ENCODE measurements around the gene CTSE. TPM values are rescaled to one million over a fixed set of nuclear protein-coding genes. Genes with fewer than 3 reads are reported as not detected.
"Not testable (repeated sequence)": the region's sequence is repeated elsewhere in the genome, so short reads cannot be mapped to it uniquely, and the experiment has no call there.

Gene CTSE
- total RNA-seq, 3 donors from 2014 or later (not counting 1 experiment from before 2014, with no cell fraction given), result not detected

- no peaks in the 10 kb centered on the region for H3K27me3 ChIP-seq (ENCODE audit: control insufficient read depth, insufficient read depth, low read length)
- H3K27me3 Mint-ChIP-seq (ENCODE audit: low read depth in 2 of 2), result peaks cover 0 to 9% of the 10 kb centered on the region in 2 donors
- no peaks in the 10 kb centered on the region for H3K4me1 Mint-ChIP-seq
- H3K4me1 ChIP-seq (ENCODE audit: control insufficient read depth, insufficient read depth, low read length), result peaks cover 4% of the 10 kb centered on the region
- H3K4me3 Mint-ChIP-seq, result no peak overlapping the region
- H3K36me3 ChIP-seq (ENCODE audit: control insufficient read depth, insufficient read depth, low read length), result no peaks in the 10 kb centered on the region
- DNase-seq, result no peak
- no peak overlapping the region for H3K27ac Mint-ChIP-seq
- H3K9me3 ChIP-seq (ENCODE audit: control insufficient read depth, insufficient read depth, low read length), result no peaks in the 10 kb centered on the region
- 38% methylated on average over 8 of the region's 8 CpGs for WGBS (ENCODE audit: insufficient coverage)
- intact Hi-C loops (cut with micrococcal nuclease), result no loop called here
- no peak overlapping the region for H3K27ac ChIP-seq (ENCODE audit: low read length)
- H3K36me3 Mint-ChIP-seq, result no peaks in the 10 kb centered on the region
- TF ChIP-seq, protein P1, sequence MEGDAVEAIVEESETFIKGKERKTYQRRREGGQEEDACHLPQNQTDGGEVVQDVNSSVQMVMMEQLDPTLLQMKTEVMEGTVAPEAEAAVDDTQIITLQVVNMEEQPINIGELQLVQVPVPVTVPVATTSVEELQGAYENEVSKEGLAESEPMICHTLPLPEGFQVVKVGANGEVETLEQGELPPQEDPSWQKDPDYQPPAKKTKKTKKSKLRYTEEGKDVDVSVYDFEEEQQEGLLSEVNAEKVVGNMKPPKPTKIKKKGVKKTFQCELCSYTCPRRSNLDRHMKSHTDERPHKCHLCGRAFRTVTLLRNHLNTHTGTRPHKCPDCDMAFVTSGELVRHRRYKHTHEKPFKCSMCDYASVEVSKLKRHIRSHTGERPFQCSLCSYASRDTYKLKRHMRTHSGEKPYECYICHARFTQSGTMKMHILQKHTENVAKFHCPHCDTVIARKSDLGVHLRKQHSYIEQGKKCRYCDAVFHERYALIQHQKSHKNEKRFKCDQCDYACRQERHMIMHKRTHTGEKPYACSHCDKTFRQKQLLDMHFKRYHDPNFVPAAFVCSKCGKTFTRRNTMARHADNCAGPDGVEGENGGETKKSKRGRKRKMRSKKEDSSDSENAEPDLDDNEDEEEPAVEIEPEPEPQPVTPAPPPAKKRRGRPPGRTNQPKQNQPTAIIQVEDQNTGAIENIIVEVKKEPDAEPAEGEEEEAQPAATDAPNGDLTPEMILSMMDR (IDR thresholded peaks at IDR 0.05), result no peak
- no peaks in the 10 kb centered on the region for H3K9me3 Mint-ChIP-seq
- H3K4me3 ChIP-seq (ENCODE audit: low read length), result no peak overlapping the region
- ATAC-seq, result peak in 1 of 3 donors; percentile 32
Observed at GRCh38 chr1:206067486-206068227, 44.0 kb upstream of the CTSE start.

- no peak overlapping the region for H3K4me3 ChIP-seq (ENCODE audit: low read length)
- DNase-seq (peak in 1 of 2 donors; percentile 11), ATAC-seq (no peak)
- no peaks in the 10 kb centered on the region for H3K36me3 ChIP-seq (ENCODE audit: control insufficient read depth, insufficient read depth, low read length)
- H3K4me3 Mint-ChIP-seq, result no peak overlapping the region
- H3K4me1 Mint-ChIP-seq, result no peaks in the 10 kb centered on the region
- no peak overlapping the region for H3K27ac ChIP-seq (ENCODE audit: low read length)
- H3K4me1 ChIP-seq (ENCODE audit: control insufficient read depth, insufficient read depth, low read length), result peaks cover 4% of the 10 kb centered on the region
- no peak overlapping the region for H3K27ac Mint-ChIP-seq
- H3K9me3 ChIP-seq (ENCODE audit: control insufficient read depth, insufficient read depth, low read length), result no peaks in the 10 kb centered on the region
- TF ChIP-seq, protein P1 (IDR thresholded peaks at IDR 0.05), result no peak
- H3K27me3 Mint-ChIP-seq (ENCODE audit: low read depth in 2 of 2), result peaks cover 0 to 9% of the 10 kb centered on the region in 2 donors
- no peaks in the 10 kb centered on the region for H3K27me3 ChIP-seq (ENCODE audit: control insufficient read depth, insufficient read depth, low read length)
- intact Hi-C loops (cut with micrococcal nuclease), result no loop called here
- H3K9me3 Mint-ChIP-seq, result no peaks in the 10 kb centered on the region
- no peaks in the 10 kb centered on the region for H3K36me3 Mint-ChIP-seq
- 64% methylated on average over 6 of the region's 6 CpGs for WGBS (ENCODE audit: insufficient coverage)
Observed at GRCh38 chr1:206066479-206067171, 42.9 kb upstream of the CTSE start.

GRCh38 chr1:206065547-206066145 is 42.0 kb upstream of the CTSE start:
- H3K4me1 Mint-ChIP-seq, result no peaks in the 10 kb centered on the region
- DNase-seq (no peak), ATAC-seq (no peak)
- TF ChIP-seq, protein P1 (IDR thresholded peaks at IDR 0.05), result no peak
- intact Hi-C loops (cut with micrococcal nuclease), result no loop called here
- Histone ChIP-seq H3K4me3 (ENCODE audit: low read length) (no peak overlapping the region), H3K27ac (ENCODE audit: low read length) (no peak overlapping the region), H3K27me3 (ENCODE audit: control insufficient read depth, insufficient read depth, low read length) (no peaks in the 10 kb centered on the region), H3K4me1 (ENCODE audit: control insufficient read depth, insufficient read depth, low read length) (peaks cover 4% of the 10 kb centered on the region), H3K9me3 (ENCODE audit: control insufficient read depth, insufficient read depth, low read length) (no peaks in the 10 kb centered on the region), H3K36me3 (ENCODE audit: control insufficient read depth, insufficient read depth, low read length) (no peaks in the 10 kb centered on the region)
- H3K27ac Mint-ChIP-seq, result no peak overlapping the region
- H3K36me3 Mint-ChIP-seq, result no peaks in the 10 kb centered on the region
- no peak overlapping the region for H3K4me3 Mint-ChIP-seq
- H3K27me3 Mint-ChIP-seq (ENCODE audit: low read depth in 2 of 2), result peaks cover 0 to 9% of the 10 kb centered on the region in 2 donors
- 86% methylated on average over 4 of the region's 4 CpGs for WGBS (ENCODE audit: insufficient coverage)
- no peaks in the 10 kb centered on the region for H3K9me3 Mint-ChIP-seq

DNA sequence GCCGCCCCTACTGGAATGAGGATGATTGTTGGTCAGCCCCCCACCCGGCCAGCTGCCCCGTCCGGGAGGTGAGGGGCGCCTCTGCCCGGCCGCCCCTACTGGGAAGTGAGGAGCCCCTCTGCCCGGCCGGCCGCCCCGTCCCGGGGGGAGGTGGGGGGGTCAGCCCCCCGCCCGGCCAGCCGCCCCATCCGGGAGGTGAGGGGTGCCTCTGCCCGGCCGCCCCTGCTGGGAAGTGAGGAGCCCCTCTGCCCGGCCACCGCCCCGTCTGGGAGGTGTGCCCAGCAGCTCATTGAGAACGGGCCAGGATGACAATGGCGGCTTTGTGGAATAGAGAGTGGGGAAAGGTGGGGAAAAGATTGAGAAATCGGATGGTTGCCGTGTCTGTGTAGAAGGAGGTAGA is 40.8 kb upstream of the CTSE start:
- DNase-seq; H3K27me3 Mint-ChIP-seq (ENCODE audit: low read depth in 2 of 2); H3K27ac Mint-ChIP-seq; H3K27me3 ChIP-seq (ENCODE audit: control insufficient read depth, insufficient read depth, low read length); H3K4me3 ChIP-seq (ENCODE audit: low read length); H3K9me3 Mint-ChIP-seq; H3K36me3 Mint-ChIP-seq; H3K36me3 ChIP-seq (ENCODE audit: control insufficient read depth, insufficient read depth, low read length); H3K4me1 ChIP-seq (ENCODE audit: control insufficient read depth, insufficient read depth, low read length); H3K4me1 Mint-ChIP-seq; intact Hi-C loops (cut with micrococcal nuclease); ATAC-seq; H3K27ac ChIP-seq (ENCODE audit: low read length); H3K9me3 ChIP-seq (ENCODE audit: control insufficient read depth, insufficient read depth, low read length); H3K4me3 Mint-ChIP-seq: not testable (repeated sequence)
- WGBS (ENCODE audit: insufficient coverage), result 97% methylated on average over 16 of the region's 25 CpGs

DNA sequence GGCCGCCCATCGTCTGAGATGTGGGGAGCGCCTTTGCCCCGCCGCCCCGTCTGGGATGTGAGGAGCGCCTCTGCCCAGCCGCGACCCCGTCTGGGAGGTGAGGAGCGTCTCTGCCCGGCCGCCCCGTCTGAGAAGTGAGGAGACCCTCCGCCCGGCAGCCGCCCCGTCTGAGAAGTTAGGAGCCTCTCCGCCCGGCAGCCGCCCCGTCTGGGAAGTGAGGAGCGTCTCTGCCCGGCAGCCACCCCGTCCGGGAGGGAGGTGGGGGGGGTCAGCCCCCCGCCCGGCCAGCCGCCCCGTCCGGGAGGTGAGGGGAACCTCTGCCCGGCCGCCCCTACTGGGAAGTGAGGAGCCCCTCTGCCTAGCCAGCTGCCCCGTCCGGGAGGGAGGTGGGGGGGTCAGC is 40.3 kb upstream of the CTSE start:
- H3K9me3 Mint-ChIP-seq; H3K4me1 ChIP-seq (ENCODE audit: control insufficient read depth, insufficient read depth, low read length); H3K27ac ChIP-seq (ENCODE audit: low read length); H3K36me3 Mint-ChIP-seq; H3K27me3 Mint-ChIP-seq (ENCODE audit: low read depth in 2 of 2); H3K4me3 ChIP-seq (ENCODE audit: low read length); H3K4me3 Mint-ChIP-seq; H3K36me3 ChIP-seq (ENCODE audit: control insufficient read depth, insufficient read depth, low read length); intact Hi-C loops (cut with micrococcal nuclease); H3K27me3 ChIP-seq (ENCODE audit: control insufficient read depth, insufficient read depth, low read length); ATAC-seq; H3K9me3 ChIP-seq (ENCODE audit: control insufficient read depth, insufficient read depth, low read length); H3K4me1 Mint-ChIP-seq; H3K27ac Mint-ChIP-seq; DNase-seq: not testable (repeated sequence)
- WGBS (ENCODE audit: insufficient coverage), result 96% methylated on average over 13 of the region's 35 CpGs

All from natural killer cell (primary cell).